K562 (cell line): ENCODE data around the gene METRNL. TPM values are rescaled to one million over a fixed set of nuclear protein-coding genes. Genes with fewer than 3 reads are reported as not detected.
A peak's percentile ranks its signal among the peaks of the same experiment; 100 is the strongest.

Source experiments
- ATAC-seq: fragments of 200-7000 bp; cut with Tn5 transposase; 3 replicates; pipeline ENCODE4 v1.9.1; 2020; ENCODE audit warnings: moderate library complexity
- BruUV-seq: library from RNA; stranded (reverse); fragments of 400-500 nt; replicated peaks from 2 replicates; lab custom pipeline; 2021; lab: Mats Ljungman, UMichigan
- CTCF ChIA-PET: fragments of 300-600 bp; formaldehyde crosslinking; extraction: SDS; loops from one replicate; lab custom pipeline; 2021; ENCODE audit warnings: low intra/inter-chr PET ratio; lab: Yijun Ruan, JAX
- POLR2A ChIA-PET: fragments of 300-600, 350-650 bp; sonication (Branson Sonifier 250); formaldehyde crosslinking; extraction: SDS; loops from one replicate; lab custom pipeline; 2021; ENCODE audit warnings: antibody characterized with exemption, inconsistent platforms; lab: Yijun Ruan, JAX
- DNase-seq, 4 experiments: peaks; one replicate each; pipeline versions ENCODE4 v3.0.0 to v3.0.0-alpha.2; 2011 to 2018; ENCODE audit warnings: low spot score in 3 of 4, mixed read lengths in 3 of 4; ENCODE audit errors: extremely low read depth in 1 of 4
- FAIRE-seq: peaks from 2 replicates; lab custom pipeline; 2011; peaks lifted over from hg19 to GRCh38; lab: Jason Lieb, UNC
- H2AFZ ChIP-seq: 2 replicates; pipeline ENCODE4 v1.6.0; 2011; ENCODE audit warnings: low read depth, low read length, control low read depth, inconsistent platforms
- H3K27ac ChIP-seq: fragments of 200-600 bp; 3 replicates; pipeline ENCODE4 v1.8.0; 2011; ENCODE audit warnings: low read depth, mild to moderate bottlenecking, control low read depth, inconsistent platforms, low read length, moderate library complexity, mixed read lengths; ENCODE audit errors: extremely low read depth
- H3K27me3 ChIP-seq, 2 experiments: fragments of 300-600 bp in 1 of 2; 2 replicates in 1 of 2; 3 replicates in 1 of 2; pipeline versions ENCODE4 v1.6.0 to v1.8.0; 2011; ENCODE audit warnings: inconsistent platforms in 2 of 2, low read length in 2 of 2, mild to moderate bottlenecking in 1 of 2, mixed read lengths in 1 of 2, moderate library complexity in 1 of 2; ENCODE audit not compliant: control insufficient read depth in 2 of 2, insufficient read depth in 2 of 2
- H3K36me3 ChIP-seq: fragments of 300-600 bp; 3 replicates; pipeline ENCODE4 v1.8.0; 2011; ENCODE audit warnings: mild to moderate bottlenecking, low read length, inconsistent platforms; ENCODE audit not compliant: control insufficient read depth, insufficient read depth
- H3K4me1 ChIP-seq, 2 experiments: fragments of 200-600 bp in 1 of 2; replicated peaks in 1 of 2; 2 replicates in 1 of 2; 3 replicates in 1 of 2; pipeline versions ENCODE4 v1.5.1 to v1.8.0; 2011; ENCODE audit warnings: inconsistent platforms in 2 of 2, low read length in 2 of 2, mild to moderate bottlenecking in 1 of 2, mixed read lengths in 1 of 2, moderate library complexity in 1 of 2; ENCODE audit not compliant: control insufficient read depth in 2 of 2, insufficient read depth in 2 of 2
- H3K4me2 ChIP-seq: 2 replicates; pipeline ENCODE4 v1.6.1; 2011; ENCODE audit warnings: low read length, control low read depth, inconsistent platforms, mixed read lengths; ENCODE audit not compliant: insufficient read depth
- H3K4me3 ChIP-seq: fragments of 200-600 bp; sonication (generic), shearing (Covaris generic); 2 replicates; pipeline ENCODE4 v1.5.1; 2016; ENCODE audit warnings: control low read depth, inconsistent platforms
- H3K79me2 ChIP-seq: fragments of 200-600 bp; 3 replicates; pipeline ENCODE4 v1.8.0; 2011; ENCODE audit warnings: low read length, inconsistent platforms; ENCODE audit not compliant: control insufficient read depth, insufficient read depth
- H3K9ac ChIP-seq, 2 experiments: 2 replicates each; pipeline versions ENCODE4 v1.6.0 to v1.6.1; 2011; ENCODE audit warnings: low read depth in 2 of 2, low read length in 2 of 2, control low read depth in 1 of 2, inconsistent platforms in 1 of 2, mild to moderate bottlenecking in 1 of 2, mixed read lengths in 1 of 2; ENCODE audit not compliant: insufficient read depth in 1 of 2
- H3K9me1 ChIP-seq: one replicate; pipeline ENCODE4 v1.6.0; 2011; ENCODE audit warnings: inconsistent platforms, mild to moderate bottlenecking, low read length, moderate library complexity; ENCODE audit not compliant: control insufficient read depth, insufficient read depth
- H3K9me3 ChIP-seq: replicated peaks from 2 replicates; pipeline ENCODE4 v1.5.1; 2011; ENCODE audit warnings: low read depth, low read length, inconsistent platforms; ENCODE audit not compliant: control insufficient read depth, insufficient read depth
- H4K20me1 ChIP-seq: replicated peaks from 2 replicates; pipeline ENCODE4 v1.6.1; 2011; ENCODE audit warnings: low read length, inconsistent platforms, mixed read lengths; ENCODE audit not compliant: control insufficient read depth, insufficient read depth
- ADNP ChIP-seq: fragments of 200-800 bp; sonication (Bioruptor generic); IDR thresholded peaks from 2 replicates; pipeline ENCODE4 v1.6.1; 2016; ENCODE audit warnings: missing genetic modification characterization, missing compliant biosample characterization
- EP300 ChIP-seq: IDR thresholded peaks from 2 replicates; pipeline ENCODE4 v1.6.1; 2012; ENCODE audit warnings: low read length, improper control_type of control experiment
- FOXK1 ChIP-seq: sonication (generic); formaldehyde crosslinking; IDR thresholded peaks from 2 replicates; pipeline ENCODE4 v1.8.0; 2022; ENCODE audit warnings: missing genetic modification reagents, mild to moderate bottlenecking, borderline replicate concordance
- HDAC8 ChIP-seq: fragments of 450-650 bp; IDR thresholded peaks from 2 replicates; pipeline ENCODE4 v1.6.1; 2016; ENCODE audit warnings: mild to moderate bottlenecking, missing genetic modification characterization, moderate library complexity, missing compliant biosample characterization
- JUNB ChIP-seq: fragments of 450-650 bp; formaldehyde crosslinking; conservative IDR thresholded peaks from 2 replicates; pipeline ENCODE4 v1.4.0; 2020; ENCODE audit warnings: mild to moderate bottlenecking
- RAD51 ChIP-seq: fragments of 450-650 bp; IDR thresholded peaks from 2 replicates; pipeline ENCODE4 v1.7.1; 2016; ENCODE audit warnings: low read depth, mild to moderate bottlenecking, borderline replicate concordance
- SMARCC2 ChIP-seq: fragments of 450-650 bp; IDR thresholded peaks from 2 replicates; pipeline ENCODE4 v1.6.1; 2017; ENCODE audit warnings: antibody characterized with exemption, moderate library complexity, mild to moderate bottlenecking, low read depth
- SRSF7 ChIP-seq: fragments of 200-400 bp; formaldehyde crosslinking; optimal IDR thresholded peaks from 2 replicates; pipeline ENCODE3; 2017; ENCODE audit warnings: mild to moderate bottlenecking, low read depth, low read length
- XRCC3 ChIP-seq: fragments of 450-650 bp; IDR thresholded peaks from 2 replicates; pipeline ENCODE4 v1.6.1; 2017; ENCODE audit warnings: mild to moderate bottlenecking, moderate library complexity
- ZBTB17 ChIP-seq: fragments of 450-650 bp; formaldehyde crosslinking; IDR thresholded peaks from 2 replicates; pipeline ENCODE4 v1.4.0; 2020; ENCODE audit warnings: mild to moderate bottlenecking
- ZNF347 ChIP-seq: fragments of 450-650 bp; formaldehyde crosslinking; IDR thresholded peaks from 2 replicates; pipeline ENCODE4 v1.4.0; 2020; ENCODE audit warnings: low read depth, mild to moderate bottlenecking, moderate library complexity
- WGBS: fragments of 100-300 bp; shearing (Covaris generic); methylation state at CpG from one replicate; pipeline ENCODE4 v1.1.6; 2016; ENCODE audit warnings: low coverage, mixed read lengths; ENCODE audit not compliant: insufficient coverage; ENCODE audit errors: missing lambda C conversion rate; 5-methylcytosine and 5-hydroxymethylcytosine counted together
- in situ Hi-C: fragments of 300-500 bp; cut with MboI; formaldehyde crosslinking; loops from 4 replicates; pipeline ENCODE4 v1.15.0; 2018; ENCODE audit warnings: inconsistent platforms, mixed read lengths
- intact Hi-C: fragments of 100-400 bp; cut with micrococcal nuclease; formaldehyde crosslinking; loops from 2 replicates; pipeline ENCODE4 v1.14.2; 2022
- polyA plus RNA-seq, 8 experiments: library from polyadenylated mRNA; depleted of rRNA in 4 of 8; stranded (reverse) in 5 of 8; unstranded in 3 of 8; fragments of >200 nt; fragmentation: Nextera tagmentation in 2 of 8; fragmentation: Illumina TruSeq in 1 of 8; extraction: Ambion mirVana in 2 of 8; extraction: Trizol in 1 of 8; gene quantifications; 2 replicates each; pipeline versions ENCODE4 v1.2.1 to v1.2.3, GENCODE V29; 2011 to 2014; ENCODE audit warnings: inconsistent platforms in 1 of 8, missing spikeins in 1 of 8
- total RNA-seq, 7 experiments: library from RNA; depleted of rRNA in 6 of 7; stranded (reverse); fragments of >200 nt in 6 of 7; fragmentation: Illumina TruSeq in 2 of 7; extraction: Trizol in 2 of 7; gene quantifications; 2 replicates each; pipeline versions ENCODE4 v1.2.1 to v1.2.3, GENCODE V29; 2011 to 2021; ENCODE audit warnings: low replicate concordance in 1 of 7
- TF ChIP-seq, protein P1 (sequence below): fragments of 200-800 bp; sonication (Bioruptor generic); IDR thresholded peaks from 2 replicates; pipeline ENCODE4 v1.6.1; 2017; ENCODE audit warnings: missing genetic modification characterization, missing compliant biosample characterization
- TF ChIP-seq, protein P2 (sequence below), 2 experiments: fragments of 450-650 bp in 1 of 2; sonication (generic) in 1 of 2; formaldehyde crosslinking in 1 of 2; IDR thresholded peaks; 2 replicates each; pipeline versions ENCODE4 v1.7.1 to v1.9.0; 2016 to 2022; ENCODE audit warnings: inconsistent platforms in 1 of 2, mild to moderate bottlenecking in 1 of 2, missing genetic modification reagents in 1 of 2

Gene METRNL
- total and polyA plus RNA-seq, 9 of the 15 experiments (the other 6 are each of a cell fraction or from before 2014, with no cell fraction given), result 0.17 to 31.8 (median 2.9) TPM

DNA sequence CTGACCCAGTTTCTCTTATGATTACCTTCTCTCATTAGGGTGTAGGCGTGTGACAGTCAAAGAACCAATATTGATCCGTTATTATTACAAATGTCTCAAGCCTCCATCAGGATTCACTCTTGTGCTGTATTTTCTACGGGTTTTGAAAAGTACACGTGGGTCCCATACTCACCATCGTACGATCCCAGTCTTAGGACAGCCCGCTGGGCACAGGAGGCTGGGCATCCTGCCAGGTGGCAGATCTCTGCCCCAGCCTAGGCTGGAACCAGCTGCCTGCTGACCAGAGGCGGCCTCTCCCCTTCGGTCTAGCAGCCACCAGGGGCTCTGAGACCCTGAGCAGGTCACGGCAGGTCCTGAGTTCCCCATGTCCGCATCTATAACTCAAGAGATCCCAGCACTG lies 2.0 kb upstream of the METRNL start:
- Histone ChIP-seq H3K4me2 (no peak overlapping the region), H3K9me3 (no peaks in the 10 kb centered on the region), H4K20me1 (peaks cover 15% of the 10 kb centered on the region), H3K27me3 (peaks cover 0 to 5% of the 10 kb centered on the region in 2 experiments; a peak in 1 of 5 replicates), H3K4me1 (peaks cover 19 to 76% of the 10 kb centered on the region in 2 experiments), H3K79me2 (peaks cover 22% of the 10 kb centered on the region), H3K9me1 (no peaks in the 10 kb centered on the region), H2AFZ (no peak overlapping the region), H3K9ac (0 out of 4 replicates have a peak overlapping the region, but pooled peaks of 1 of the 2 experiments have one; percentile 21), H3K4me3 (no peak overlapping the region), H3K36me3 (peaks cover 10% of the 10 kb centered on the region; the same call in 2 of the 3 replicates), H3K27ac (no peak overlapping the region)
- intact Hi-C loops (no loop called here), in situ Hi-C loops (no loop called here)
- DNase-seq, result no peak
- no TSS peak for BruUV-seq
- ATAC-seq, result no peak
- whole genome bisulfite sequencing, result 43% methylated on average over 10 of the region's 11 CpGs
- no peak for FAIRE-seq
- POLR2A ChIA-PET, result interaction anchor here (1.0 kb wide), 1 partner anchor 268 kb away, joined by 3 read pairs; no protein-coding TSS in a partner anchor
- CTCF ChIA-PET, result no interaction called here
- TF ChIP-seq, protein P1, sequence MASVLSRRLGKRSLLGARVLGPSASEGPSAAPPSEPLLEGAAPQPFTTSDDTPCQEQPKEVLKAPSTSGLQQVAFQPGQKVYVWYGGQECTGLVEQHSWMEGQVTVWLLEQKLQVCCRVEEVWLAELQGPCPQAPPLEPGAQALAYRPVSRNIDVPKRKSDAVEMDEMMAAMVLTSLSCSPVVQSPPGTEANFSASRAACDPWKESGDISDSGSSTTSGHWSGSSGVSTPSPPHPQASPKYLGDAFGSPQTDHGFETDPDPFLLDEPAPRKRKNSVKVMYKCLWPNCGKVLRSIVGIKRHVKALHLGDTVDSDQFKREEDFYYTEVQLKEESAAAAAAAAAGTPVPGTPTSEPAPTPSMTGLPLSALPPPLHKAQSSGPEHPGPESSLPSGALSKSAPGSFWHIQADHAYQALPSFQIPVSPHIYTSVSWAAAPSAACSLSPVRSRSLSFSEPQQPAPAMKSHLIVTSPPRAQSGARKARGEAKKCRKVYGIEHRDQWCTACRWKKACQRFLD (CRISPR knock-in tag), result no peak
- TF ChIP-seq SMARCC2, result no peak
- TF ChIP-seq ADNP (tag), result no peak
- no peak for TF ChIP-seq ZNF347 (CRISPR knock-in tag)
- no peak for TF ChIP-seq RAD51
- no peak for TF ChIP-seq XRCC3
- TF ChIP-seq JUNB (CRISPR knock-in tag), result no peak
- TF ChIP-seq, protein P2, sequence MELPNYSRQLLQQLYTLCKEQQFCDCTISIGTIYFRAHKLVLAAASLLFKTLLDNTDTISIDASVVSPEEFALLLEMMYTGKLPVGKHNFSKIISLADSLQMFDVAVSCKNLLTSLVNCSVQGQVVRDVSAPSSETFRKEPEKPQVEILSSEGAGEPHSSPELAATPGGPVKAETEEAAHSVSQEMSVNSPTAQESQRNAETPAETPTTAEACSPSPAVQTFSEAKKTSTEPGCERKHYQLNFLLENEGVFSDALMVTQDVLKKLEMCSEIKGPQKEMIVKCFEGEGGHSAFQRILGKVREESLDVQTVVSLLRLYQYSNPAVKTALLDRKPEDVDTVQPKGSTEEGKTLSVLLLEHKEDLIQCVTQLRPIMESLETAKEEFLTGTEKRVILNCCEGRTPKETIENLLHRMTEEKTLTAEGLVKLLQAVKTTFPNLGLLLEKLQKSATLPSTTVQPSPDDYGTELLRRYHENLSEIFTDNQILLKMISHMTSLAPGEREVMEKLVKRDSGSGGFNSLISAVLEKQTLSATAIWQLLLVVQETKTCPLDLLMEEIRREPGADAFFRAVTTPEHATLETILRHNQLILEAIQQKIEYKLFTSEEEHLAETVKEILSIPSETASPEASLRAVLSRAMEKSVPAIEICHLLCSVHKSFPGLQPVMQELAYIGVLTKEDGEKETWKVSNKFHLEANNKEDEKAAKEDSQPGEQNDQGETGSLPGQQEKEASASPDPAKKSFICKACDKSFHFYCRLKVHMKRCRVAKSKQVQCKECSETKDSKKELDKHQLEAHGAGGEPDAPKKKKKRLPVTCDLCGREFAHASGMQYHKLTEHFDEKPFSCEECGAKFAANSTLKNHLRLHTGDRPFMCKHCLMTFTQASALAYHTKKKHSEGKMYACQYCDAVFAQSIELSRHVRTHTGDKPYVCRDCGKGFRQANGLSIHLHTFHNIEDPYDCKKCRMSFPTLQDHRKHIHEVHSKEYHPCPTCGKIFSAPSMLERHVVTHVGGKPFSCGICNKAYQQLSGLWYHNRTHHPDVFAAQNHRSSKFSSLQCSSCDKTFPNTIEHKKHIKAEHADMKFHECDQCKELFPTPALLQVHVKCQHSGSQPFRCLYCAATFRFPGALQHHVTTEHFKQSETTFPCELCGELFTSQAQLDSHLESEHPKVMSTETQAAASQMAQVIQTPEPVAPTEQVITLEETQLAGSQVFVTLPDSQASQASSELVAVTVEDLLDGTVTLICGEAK (IDR thresholded peaks at IDR 0.05), result no peak
- TF ChIP-seq, protein P2 (CRISPR knock-in tag; IDR thresholded peaks at IDR 0.05), result no peak
- TF ChIP-seq ZBTB17, result no peak
- no peak for TF ChIP-seq SRSF7
- no peak for TF ChIP-seq FOXK1
- TF ChIP-seq EP300, result no peak
- TF ChIP-seq HDAC8 (tag), result no peak
